CD14-positive monocyte (primary cell): Measurements from ENCODE around the gene CDH22. TPM values are rescaled to one million over a fixed set of nuclear protein-coding genes. Genes with fewer than 3 reads are reported as not detected.

ENCODE experiments used
- DNase-seq, 3 donors: peaks; one replicate each; pipeline ENCODE4 v3.0.0-alpha.2; 2011 to 2022
- H2AFZ ChIP-seq: 2 replicates; pipeline ENCODE4 v1.6.0; 2012; ENCODE audit warnings: mild to moderate bottlenecking, low read depth, low read length, inconsistent platforms; ENCODE audit not compliant: insufficient read depth, poor library complexity, severe bottlenecking
- H3K27ac ChIP-seq, 2 donors: 1 replicate in 1 of 2; 2 replicates in 1 of 2; pipeline ENCODE4 v1.5.1; 2012 to 2013; ENCODE audit warnings: low read length in 2 of 2, control low read depth in 1 of 2, inconsistent platforms in 1 of 2, low read depth in 1 of 2, mild to moderate bottlenecking in 1 of 2
- H3K27me3 ChIP-seq, 2 donors: one replicate each; pipeline versions ENCODE4 v1.6.0 to v1.6.1; 2011 to 2013; ENCODE audit warnings: low read length in 2 of 2; ENCODE audit not compliant: control insufficient read depth in 2 of 2, insufficient read depth in 2 of 2
- H3K36me3 ChIP-seq, 2 donors: replicated peaks in 1 of 2; 1 replicate in 1 of 2; 2 replicates in 1 of 2; pipeline versions ENCODE4 v1.5.1 to v1.6.1; 2012 to 2013; ENCODE audit warnings: low read length in 2 of 2, control low read depth in 1 of 2, inconsistent platforms in 1 of 2, mild to moderate bottlenecking in 1 of 2; ENCODE audit not compliant: insufficient read depth in 2 of 2, control insufficient read depth in 1 of 2
- H3K4me1 ChIP-seq, 2 donors: 1 replicate in 1 of 2; 2 replicates in 1 of 2; pipeline versions ENCODE4 v1.5.1 to v1.6.1; 2012 to 2013; ENCODE audit warnings: low read length in 2 of 2, control low read depth in 1 of 2, inconsistent platforms in 1 of 2, mild to moderate bottlenecking in 1 of 2, moderate library complexity in 1 of 2; ENCODE audit not compliant: insufficient read depth in 2 of 2, control insufficient read depth in 1 of 2
- H3K4me2 ChIP-seq: replicated peaks from 2 replicates; pipeline ENCODE3; 2012; ENCODE audit warnings: low read length, moderate library complexity, mild to moderate bottlenecking; ENCODE audit not compliant: poor library complexity, severe bottlenecking; ENCODE audit errors: extremely low read depth
- H3K4me3 ChIP-seq, 3 experiments: fragments of 200-600 bp in 1 of 3; sonication (generic) in 1 of 3; replicated peaks in 1 of 3; 1 replicate in 2 of 3; 2 replicates in 1 of 3; pipeline ENCODE4 v1.5.1; 2011 to 2013; ENCODE audit warnings: low read length in 3 of 3, mild to moderate bottlenecking in 3 of 3, control low read depth in 2 of 3, low read depth in 2 of 3, inconsistent platforms in 1 of 3, moderate library complexity in 1 of 3
- H3K79me2 ChIP-seq: 2 replicates; pipeline ENCODE4 v1.6.0; 2012; ENCODE audit warnings: mild to moderate bottlenecking, control low read depth, inconsistent platforms, low read length, moderate library complexity; ENCODE audit not compliant: insufficient read depth
- H3K9ac ChIP-seq: 2 replicates; pipeline ENCODE4 v1.6.0; 2017; ENCODE audit warnings: low read length, mild to moderate bottlenecking; ENCODE audit not compliant: insufficient read depth, poor library complexity, severe bottlenecking
- H3K9me3 ChIP-seq, 2 donors: replicated peaks in 1 of 2; 1 replicate in 1 of 2; 2 replicates in 1 of 2; pipeline versions ENCODE4 v1.5.1 to v1.6.1; 2012 to 2013; ENCODE audit warnings: low read length in 2 of 2, control low read depth in 1 of 2; ENCODE audit not compliant: control insufficient read depth in 1 of 2, insufficient read depth in 1 of 2
- H4K20me1 ChIP-seq: 2 replicates; pipeline ENCODE4 v1.6.0; 2012; ENCODE audit warnings: mild to moderate bottlenecking, low read length, control low read depth, moderate library complexity; ENCODE audit not compliant: insufficient read depth
- H3K27ac Mint-ChIP-seq, 7 donors: one replicate each; pipeline ENCODE4 v1.8.0; 2020; ENCODE audit warnings: mild to moderate bottlenecking in 7 of 7, mixed read lengths in 7 of 7, moderate library complexity in 6 of 7, inconsistent platforms in 2 of 7
- H3K27me3 Mint-ChIP-seq, 3 donors: one replicate each; pipeline ENCODE4 v1.8.0; 2021 to 2022; ENCODE audit warnings: low read depth in 3 of 3, mild to moderate bottlenecking in 3 of 3, mixed read lengths in 3 of 3, moderate library complexity in 3 of 3, inconsistent platforms in 1 of 3
- H3K36me3 Mint-ChIP-seq, 2 donors: one replicate each; pipeline ENCODE4 v1.8.0; 2020; ENCODE audit warnings: mixed read lengths in 2 of 2, inconsistent platforms in 1 of 2, mild to moderate bottlenecking in 1 of 2
- H3K4me1 Mint-ChIP-seq: one replicate; pipeline ENCODE4 v1.8.0; 2020; ENCODE audit warnings: mild to moderate bottlenecking, mixed read lengths
- H3K4me3 Mint-ChIP-seq, 2 donors: one replicate each; pipeline ENCODE4 v1.8.0; 2020; ENCODE audit warnings: mild to moderate bottlenecking in 2 of 2, mixed read lengths in 2 of 2, moderate library complexity in 1 of 2
- H3K9me3 Mint-ChIP-seq, 7 donors: one replicate each; pipeline ENCODE4 v1.8.0; 2020 to 2022; ENCODE audit warnings: mixed read lengths in 7 of 7, mild to moderate bottlenecking in 6 of 7, moderate library complexity in 6 of 7, inconsistent platforms in 2 of 7
- CTCF ChIP-seq: fragments of 200-600 bp; IDR thresholded peaks from one replicate; pipeline ENCODE4 v1.8.0; 2022; ENCODE audit warnings: antibody characterized with exemption, mild to moderate bottlenecking
- WGBS: methylation state at CpG from one replicate; pipeline ENCODE4 v1.1.5; 2013; ENCODE audit warnings: missing lambda C conversion rate; ENCODE audit not compliant: insufficient coverage; 5-methylcytosine and 5-hydroxymethylcytosine counted together
- intact Hi-C, 2 donors: fragments of 100-400 bp; cut with micrococcal nuclease; formaldehyde crosslinking; loops; one replicate each; pipeline versions ENCODE4 v1.15.0 to v1.15.1; 2023
- polyA plus RNA-seq, 3 donors: library from polyadenylated mRNA; depleted of rRNA in 1 of 3; unstranded in 2 of 3; stranded (reverse) in 1 of 3; fragments of 300-500 nt in 2 of 3; fragments of >200 nt in 1 of 3; fragmentation: Illumina TruSeq in 2 of 3; gene quantifications; 1 replicate in 2 of 3; 2 replicates in 1 of 3; pipeline ENCODE4 v1.2.3, GENCODE V29; 2012 to 2021

Gene CDH22
- polyA plus RNA-seq, 3 donors, result not detected

GRCh38 chr20:46330831-46331371 lies 22.6 kb upstream of the CDH22 start:
- no peak overlapping the region for H3K27ac Mint-ChIP-seq
- Histone ChIP-seq H3K9me3 (no peaks in the 10 kb centered on the region), H3K27me3 (peaks cover 0 to 3% of the 10 kb centered on the region in 2 donors), H4K20me1 (no peaks in the 10 kb centered on the region), H3K36me3 (no peaks in the 10 kb centered on the region), H3K27ac (no peak overlapping the region), H3K4me3 (no peak overlapping the region), H3K79me2 (no peaks in the 10 kb centered on the region), H3K9ac (no peak overlapping the region), H2AFZ (no peak overlapping the region), H3K4me1 (no peaks in the 10 kb centered on the region), H3K4me2 (no peak overlapping the region)
- no peak for DNase-seq
- peaks cover 0 to 2% (median 0%) of the 10 kb centered on the region in 7 donors for H3K9me3 Mint-ChIP-seq
- H3K36me3 Mint-ChIP-seq, result no peaks in the 10 kb centered on the region
- intact Hi-C loops, result no loop called here
- WGBS, result 93% methylated on average over 13 of the region's 13 CpGs
- H3K27me3 Mint-ChIP-seq, result peaks cover 4 to 9% (median 5%) of the 10 kb centered on the region in 3 donors
- no peaks in the 10 kb centered on the region for H3K4me1 Mint-ChIP-seq
- H3K4me3 Mint-ChIP-seq, result no peak overlapping the region
- no peak for TF ChIP-seq CTCF

GRCh38 chr20:46330072-46330763 lies 21.9 kb upstream of the CDH22 start:
- Mint-ChIP-seq H3K27ac (no peak overlapping the region), H3K9me3 (peaks cover 0 to 2% (median 0%) of the 10 kb centered on the region in 7 donors), H3K4me1 (no peaks in the 10 kb centered on the region), H3K27me3 (peaks cover 3 to 9% (median 5%) of the 10 kb centered on the region in 3 donors), H3K36me3 (no peaks in the 10 kb centered on the region), H3K4me3 (no peak overlapping the region)
- TF ChIP-seq CTCF, result no peak
- H3K4me3 ChIP-seq, result no peak overlapping the region
- no peak overlapping the region for H3K4me2 ChIP-seq
- 60% methylated on average over 5 of the region's 13 CpGs for WGBS
- no peak overlapping the region for H3K27ac ChIP-seq
- no peaks in the 10 kb centered on the region for H3K4me1 ChIP-seq
- DNase-seq, result no peak
- no peaks in the 10 kb centered on the region for H3K79me2 ChIP-seq
- peaks cover 0 to 3% of the 10 kb centered on the region in 2 donors for H3K27me3 ChIP-seq
- no peak overlapping the region for H2AFZ ChIP-seq
- H3K9ac ChIP-seq, result no peak overlapping the region
- intact Hi-C loops, result no loop called here
- no peaks in the 10 kb centered on the region for H3K36me3 ChIP-seq
- no peaks in the 10 kb centered on the region for H4K20me1 ChIP-seq
- H3K9me3 ChIP-seq, result no peaks in the 10 kb centered on the region
